Stimulated activated memory B cell treated with anti-CD40 and anti-IgM and Interleukin-4, amounts not matched to agents 10 μg/mL and 1 μg/mL and 100 μg/mL, for 72 hours (primary cell): ENCODE results near the gene PIGU.

Source experiments
- ATAC-seq: fragments of 150-1000 bp; cut with Tn5 transposase; 2 replicates; pipeline ENCODE4 v1.10.0; 2021
- H3K27ac Mint-ChIP-seq: one replicate; pipeline ENCODE4 v1.8.0; 2022; ENCODE audit warnings: mild to moderate bottlenecking, mixed read lengths
- H3K27me3 Mint-ChIP-seq: one replicate; pipeline ENCODE4 v1.8.0; 2022; ENCODE audit warnings: mixed read lengths
- H3K36me3 Mint-ChIP-seq: one replicate; pipeline ENCODE4 v1.8.0; 2022; ENCODE audit warnings: mixed read lengths
- H3K4me1 Mint-ChIP-seq: one replicate; pipeline ENCODE4 v1.8.0; 2022; ENCODE audit warnings: mixed read lengths
- H3K4me3 Mint-ChIP-seq: one replicate; pipeline ENCODE4 v1.8.0; 2022; ENCODE audit warnings: mild to moderate bottlenecking, moderate library complexity, mixed read lengths
- H3K9me3 Mint-ChIP-seq: one replicate; pipeline ENCODE4 v1.8.0; 2022; ENCODE audit warnings: mixed read lengths

The PIGU gene

GRCh38 chr20:34583544-34583943 is 93.3 kb downstream of the PIGU start:
- Mint-ChIP-seq H3K27ac (peak overlapping the region; percentile 59), H3K9me3 (peaks cover 5% of the 10 kb centered on the region), H3K27me3 (no peaks in the 10 kb centered on the region), H3K4me3 (no peak overlapping the region), H3K36me3 (peaks cover 53% of the 10 kb centered on the region), H3K4me1 (peaks cover 22% of the 10 kb centered on the region)
- no peak for ATAC-seq

GRCh38 chr20:34582911-34583310 is 94.0 kb downstream of the PIGU start:
- peak overlapping the region; percentile 59 for H3K27ac Mint-ChIP-seq
- peaks cover 22% of the 10 kb centered on the region for H3K4me1 Mint-ChIP-seq
- no peak for ATAC-seq
- peaks cover 5% of the 10 kb centered on the region for H3K9me3 Mint-ChIP-seq
- H3K4me3 Mint-ChIP-seq: no peak overlapping the region
- H3K27me3 Mint-ChIP-seq: no peaks in the 10 kb centered on the region
- peaks cover 52% of the 10 kb centered on the region for H3K36me3 Mint-ChIP-seq

- H3K9me3 Mint-ChIP-seq: peaks cover 5% of the 10 kb centered on the region
- no peak overlapping the region for H3K4me3 Mint-ChIP-seq
- H3K27me3 Mint-ChIP-seq: no peaks in the 10 kb centered on the region
- H3K36me3 Mint-ChIP-seq: peaks cover 45% of the 10 kb centered on the region
- peaks cover 22% of the 10 kb centered on the region for H3K4me1 Mint-ChIP-seq
- peak overlapping the region; percentile 59 for H3K27ac Mint-ChIP-seq
- ATAC-seq: no peak
Measured at GRCh38 chr20:34582221-34582620, 94.7 kb downstream of the PIGU start.

GRCh38 chr20:34581341-34582184 is 95.3 kb downstream of the PIGU start:
- Mint-ChIP-seq H3K9me3 (peaks cover 5% of the 10 kb centered on the region), H3K27ac (peak overlapping the region; percentile 59), H3K27me3 (no peaks in the 10 kb centered on the region), H3K4me3 (no peak overlapping the region), H3K4me1 (peaks cover 22% of the 10 kb centered on the region), H3K36me3 (peaks cover 44% of the 10 kb centered on the region)
- peak; percentile 67 for ATAC-seq

GRCh38 chr20:34579979-34580940 is 96.6 kb downstream of the PIGU start:
- H3K27me3 Mint-ChIP-seq: no peaks in the 10 kb centered on the region
- H3K4me1 Mint-ChIP-seq: peaks cover 22% of the 10 kb centered on the region
- peaks cover 46% of the 10 kb centered on the region for H3K36me3 Mint-ChIP-seq
- peak; percentile 96 for ATAC-seq
- peaks cover 5% of the 10 kb centered on the region for H3K9me3 Mint-ChIP-seq
- no peak overlapping the region for H3K4me3 Mint-ChIP-seq
- H3K27ac Mint-ChIP-seq: peak overlapping the region; percentile 59

- H3K4me1 Mint-ChIP-seq: peaks cover 22% of the 10 kb centered on the region
- no peak overlapping the region for H3K4me3 Mint-ChIP-seq
- H3K27me3 Mint-ChIP-seq: no peaks in the 10 kb centered on the region
- peaks cover 5% of the 10 kb centered on the region for H3K9me3 Mint-ChIP-seq
- H3K36me3 Mint-ChIP-seq: peaks cover 44% of the 10 kb centered on the region
- H3K27ac Mint-ChIP-seq: peak overlapping the region; percentile 59
- ATAC-seq: no peak
Measured at GRCh38 chr20:34579191-34579978, 97.5 kb downstream of the PIGU start.

GRCh38 chr20:34578521-34578920 is 98.4 kb downstream of the PIGU start:
- Mint-ChIP-seq H3K4me3 (no peak overlapping the region), H3K27me3 (no peaks in the 10 kb centered on the region), H3K4me1 (peaks cover 22% of the 10 kb centered on the region), H3K27ac (peak overlapping the region; percentile 53), H3K9me3 (peaks cover 5% of the 10 kb centered on the region), H3K36me3 (peaks cover 49% of the 10 kb centered on the region)
- no peak for ATAC-seq

GRCh38 chr20:34578025-34578424 is 98.9 kb downstream of the PIGU start:
- H3K36me3 Mint-ChIP-seq: peaks cover 49% of the 10 kb centered on the region

GRCh38 chr20:34577061-34577460 is 99.8 kb downstream of the PIGU start:
- no peak for ATAC-seq
- H3K9me3 Mint-ChIP-seq: peaks cover 5% of the 10 kb centered on the region

More at GRCh38 chr20:34578025-34578424, 98.9 kb downstream of the PIGU start:
- Mint-ChIP-seq H3K4me1 (peaks cover 22% of the 10 kb centered on the region), H3K9me3 (peaks cover 5% of the 10 kb centered on the region), H3K27ac (peak overlapping the region; percentile 53), H3K4me3 (no peak overlapping the region), H3K27me3 (no peaks in the 10 kb centered on the region)
- no peak for ATAC-seq

GRCh38 chr20:34575756-34576155 is 101.1 kb downstream of the PIGU start:
- H3K4me1 Mint-ChIP-seq: peaks cover 16% of the 10 kb centered on the region
- H3K4me3 Mint-ChIP-seq: no peak overlapping the region
- no peak overlapping the region for H3K27ac Mint-ChIP-seq
- peaks cover 3% of the 10 kb centered on the region for H3K9me3 Mint-ChIP-seq
- no peak for ATAC-seq
- H3K27me3 Mint-ChIP-seq: no peaks in the 10 kb centered on the region
- peaks cover 50% of the 10 kb centered on the region for H3K36me3 Mint-ChIP-seq

More at GRCh38 chr20:34577061-34577460, 99.8 kb downstream of the PIGU start:
- Mint-ChIP-seq H3K4me1 (peaks cover 22% of the 10 kb centered on the region), H3K36me3 (peaks cover 48% of the 10 kb centered on the region), H3K4me3 (no peak overlapping the region), H3K27me3 (no peaks in the 10 kb centered on the region), H3K27ac (no peak overlapping the region)

GRCh38 chr20:34575271-34575670 is 101.6 kb downstream of the PIGU start:
- H3K4me3 Mint-ChIP-seq: no peak overlapping the region
- no peaks in the 10 kb centered on the region for H3K27me3 Mint-ChIP-seq
- H3K36me3 Mint-ChIP-seq: peaks cover 46% of the 10 kb centered on the region
- H3K4me1 Mint-ChIP-seq: peaks cover 11% of the 10 kb centered on the region
- H3K27ac Mint-ChIP-seq: no peak overlapping the region
- H3K9me3 Mint-ChIP-seq: no peaks in the 10 kb centered on the region
- ATAC-seq: no peak

GRCh38 chr20:34574861-34575260 is 102.0 kb downstream of the PIGU start:
- no peak for ATAC-seq
- H3K4me1 Mint-ChIP-seq: peaks cover 7% of the 10 kb centered on the region
- H3K36me3 Mint-ChIP-seq: peaks cover 42% of the 10 kb centered on the region
- H3K9me3 Mint-ChIP-seq: no peaks in the 10 kb centered on the region
- H3K27ac Mint-ChIP-seq: no peak overlapping the region
- H3K4me3 Mint-ChIP-seq: no peak overlapping the region
- H3K27me3 Mint-ChIP-seq: no peaks in the 10 kb centered on the region

- no peaks in the 10 kb centered on the region for H3K9me3 Mint-ChIP-seq
- H3K36me3 Mint-ChIP-seq: peaks cover 37% of the 10 kb centered on the region
- no peak overlapping the region for H3K4me3 Mint-ChIP-seq
- no peaks in the 10 kb centered on the region for H3K27me3 Mint-ChIP-seq
- H3K27ac Mint-ChIP-seq: no peak overlapping the region
- H3K4me1 Mint-ChIP-seq: peaks cover 3% of the 10 kb centered on the region
- no peak for ATAC-seq
Measured at GRCh38 chr20:34574426-34574825, 102.5 kb downstream of the PIGU start.

GRCh38 chr20:34573541-34574300 is 103.2 kb downstream of the PIGU start:
- H3K4me3 Mint-ChIP-seq: no peak overlapping the region
- H3K27ac Mint-ChIP-seq: no peak overlapping the region
- no peaks in the 10 kb centered on the region for H3K27me3 Mint-ChIP-seq
- peaks cover 37% of the 10 kb centered on the region for H3K36me3 Mint-ChIP-seq
- ATAC-seq: no peak
- no peaks in the 10 kb centered on the region for H3K4me1 Mint-ChIP-seq
- no peaks in the 10 kb centered on the region for H3K9me3 Mint-ChIP-seq
